GM21825 (cell line): ENCODE data around the gene ZNF367.
A peak's percentile ranks its signal among the peaks of the same experiment; 100 is the strongest.

Experiments used
- ATAC-seq: cut with Tn5 transposase; IDR thresholded peaks from one replicate; pipeline ENCODE4 v1.9.1; 2021; ENCODE audit warnings: mild to moderate bottlenecking, moderate library complexity; ENCODE audit not compliant: unreplicated experiment

ZNF367 gene

GRCh38 chr9:96418083-96418919 lies at the start of gene ZNF367:
ZNF367 (minus strand) TSS chr9:96418370; CDS start chr9:96418032, 338 bp downstream.
- ATAC-seq: peak; percentile 62

- ATAC-seq: no peak
Observed at GRCh38 chr9:96467784-96468183, 49.6 kb upstream of the ZNF367 start.

GRCh38 chr9:96464426-96464825 lies 46.3 kb upstream of the ZNF367 start:
- ATAC-seq: no peak

- no peak for ATAC-seq
Observed at GRCh38 chr9:96462541-96462940, 44.4 kb upstream of the ZNF367 start.

GRCh38 chr9:96461336-96461735 lies 43.2 kb upstream of the ZNF367 start:
- no peak for ATAC-seq

GRCh38 chr9:96460882-96461281 lies 42.7 kb upstream of the ZNF367 start:
- ATAC-seq: no peak

GRCh38 chr9:96460470-96460869 lies 42.3 kb upstream of the ZNF367 start:
- ATAC-seq: no peak

GRCh38 chr9:96459268-96460007 lies 41.3 kb upstream of the ZNF367 start:
- ATAC-seq: no peak

- no peak for ATAC-seq
Observed at GRCh38 chr9:96458226-96458625, 40.1 kb upstream of the ZNF367 start.

GRCh38 chr9:96457266-96457665 lies 39.1 kb upstream of the ZNF367 start:
- no peak for ATAC-seq

GRCh38 chr9:96453625-96454024 lies 35.5 kb upstream of the ZNF367 start:
- ATAC-seq: no peak

- no peak for ATAC-seq
Observed at GRCh38 chr9:96450613-96451528, 32.7 kb upstream of the ZNF367 start.

GRCh38 chr9:96449845-96450612 lies 31.9 kb upstream of the ZNF367 start, which contains the start of gene HABP4:
HABP4 (plus strand) TSS chr9:96450169; CDS start chr9:96450280, 111 bp downstream.
- peak; percentile 97 for ATAC-seq

GRCh38 chr9:96449523-96449844 lies 31.3 kb upstream of the ZNF367 start:
- ATAC-seq: peak; percentile 17

GRCh38 chr9:96448546-96449170 lies 30.5 kb upstream of the ZNF367 start:
- ATAC-seq: no peak

GRCh38 chr9:96447406-96447805 lies 29.2 kb upstream of the ZNF367 start:
- ATAC-seq: no peak

- ATAC-seq: no peak
Observed at GRCh38 chr9:96442491-96442890, 24.3 kb upstream of the ZNF367 start.

- ATAC-seq: no peak
Observed at GRCh38 chr9:96441798-96442445, 23.8 kb upstream of the ZNF367 start.

GRCh38 chr9:96440671-96441199 lies 22.6 kb upstream of the ZNF367 start:
- ATAC-seq: no peak
